Anterior cingulate cortex (tissue), 58 donors: ENCODE measurements around the gene CNTNAP5.
A peak's percentile ranks its signal among the peaks of the same experiment; 100 is the strongest.

Experiments used
- DNase-seq, 58 donors: peaks; one replicate each; lab custom pipeline; 2025; lab: John Stamatoyannopoulos, UW

Gene CNTNAP5

DNA sequence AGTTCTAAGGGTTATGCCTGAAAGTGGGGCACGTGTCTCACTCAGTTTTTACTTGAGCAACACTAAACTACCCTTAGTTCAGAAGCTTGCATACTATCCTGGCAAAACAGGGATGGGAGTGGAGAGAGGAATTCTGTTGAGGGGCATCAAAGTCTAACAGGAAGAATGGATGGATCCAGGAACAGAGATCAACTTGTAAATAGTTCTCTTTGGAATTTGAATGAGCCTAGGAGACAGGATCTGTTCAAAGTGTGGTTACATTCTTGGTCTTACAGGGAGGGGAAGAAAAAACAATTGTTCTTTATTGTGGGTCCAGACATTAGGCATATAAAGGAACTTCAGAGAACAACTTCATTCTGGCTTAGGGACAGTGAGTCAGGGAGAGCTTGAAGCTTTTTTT lies 560.2 kb downstream of the CNTNAP5 start:
- DNase-seq: no peak

DNA sequence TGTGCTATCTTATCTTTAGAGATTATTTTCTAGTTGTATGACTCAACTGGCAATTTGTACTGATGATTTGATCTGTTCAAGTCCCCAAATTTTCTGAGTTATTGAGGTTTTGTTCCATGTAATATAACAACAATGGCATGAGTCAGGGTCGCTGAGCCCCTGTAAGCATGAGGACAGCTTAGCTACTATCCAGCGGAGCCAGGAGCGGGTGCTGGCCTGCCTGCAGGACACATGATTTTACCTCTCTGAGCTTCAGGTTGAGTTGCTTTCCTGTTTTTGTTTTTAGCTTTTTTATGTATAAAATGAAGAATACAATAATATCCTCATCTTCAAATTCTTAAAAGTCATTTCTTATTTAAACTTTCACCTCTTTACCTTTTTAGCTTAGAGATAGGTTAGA lies 561.1 kb downstream of the CNTNAP5 start:
- DNase-seq: no peak

DNA sequence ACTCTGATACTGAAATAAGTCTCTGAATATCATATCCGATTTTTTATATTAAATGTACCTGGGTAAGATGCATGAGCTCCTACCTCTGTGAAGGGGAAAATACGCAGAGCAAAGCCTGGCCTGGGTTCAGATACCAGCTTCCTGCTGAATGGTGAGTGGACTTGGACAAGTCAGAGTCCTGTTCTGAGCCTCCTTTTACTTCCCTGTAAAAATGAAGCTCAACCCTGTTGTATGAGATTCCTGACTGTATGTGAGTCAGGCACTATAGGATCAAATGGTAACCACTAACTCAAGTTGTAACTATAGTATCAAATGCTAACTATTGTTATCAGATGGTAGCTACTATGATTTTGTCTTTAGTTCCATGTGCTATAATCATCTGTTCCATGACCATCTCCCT lies 561.7 kb downstream of the CNTNAP5 start:
- no peak for DNase-seq

DNA sequence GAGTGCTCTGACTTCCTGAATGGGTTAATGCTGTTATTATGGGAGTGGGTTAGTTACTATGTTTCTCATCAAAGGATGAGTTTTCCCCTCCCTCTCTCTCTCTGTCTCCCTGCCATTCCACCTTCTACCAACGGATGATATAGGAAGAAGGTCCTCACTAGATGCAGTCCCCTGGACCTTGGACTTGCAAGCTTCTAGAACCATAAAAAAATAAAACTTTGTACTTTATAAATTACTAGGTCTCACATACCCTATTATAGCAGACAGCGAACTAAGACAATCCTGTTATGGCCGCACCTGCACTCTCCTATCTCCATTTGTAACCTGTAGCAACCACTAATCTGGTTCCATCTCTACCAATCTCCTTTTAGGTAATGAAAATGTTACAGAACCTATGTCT lies 564.9 kb downstream of the CNTNAP5 start:
- DNase-seq: no peak

DNA sequence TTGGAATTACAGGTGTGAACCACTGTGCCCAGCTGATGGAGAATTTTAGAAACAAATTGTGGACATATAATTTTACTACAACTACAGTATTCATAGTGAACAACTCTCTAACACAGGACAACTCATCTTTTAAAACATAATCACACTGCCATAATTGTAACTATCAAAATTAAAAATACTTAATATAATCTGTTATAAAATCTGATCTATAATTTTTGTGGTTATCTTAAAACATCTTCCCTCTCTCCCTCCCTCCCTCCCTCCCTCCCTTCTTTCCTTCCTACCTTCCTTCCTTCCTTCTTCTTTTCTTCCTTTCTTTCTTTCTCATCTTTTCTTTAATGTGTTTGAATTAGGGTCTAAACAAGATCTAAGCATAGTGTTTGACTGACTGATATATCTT lies 577.7 kb downstream of the CNTNAP5 start:
- DNase-seq: no peak

DNA sequence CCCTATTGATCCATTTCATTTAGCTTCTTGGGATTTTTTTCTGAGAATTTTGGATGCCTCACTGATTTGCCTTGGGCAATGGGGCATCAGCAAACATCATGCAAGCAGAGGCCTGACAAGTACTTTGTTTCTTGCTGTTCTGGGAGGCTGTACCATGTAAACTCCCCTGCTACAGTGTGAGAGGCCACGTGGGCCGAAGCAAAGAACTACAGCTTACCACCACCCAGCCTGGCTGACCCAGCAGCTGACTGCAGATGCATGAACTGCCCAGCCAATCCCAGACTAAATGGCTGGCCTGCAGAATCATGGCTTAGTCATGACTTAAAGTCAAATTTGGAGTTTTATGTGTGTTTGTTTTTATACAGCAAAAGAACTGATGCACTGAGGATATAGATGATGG lies 579.9 kb downstream of the CNTNAP5 start:
- DNase-seq: no peak

DNA sequence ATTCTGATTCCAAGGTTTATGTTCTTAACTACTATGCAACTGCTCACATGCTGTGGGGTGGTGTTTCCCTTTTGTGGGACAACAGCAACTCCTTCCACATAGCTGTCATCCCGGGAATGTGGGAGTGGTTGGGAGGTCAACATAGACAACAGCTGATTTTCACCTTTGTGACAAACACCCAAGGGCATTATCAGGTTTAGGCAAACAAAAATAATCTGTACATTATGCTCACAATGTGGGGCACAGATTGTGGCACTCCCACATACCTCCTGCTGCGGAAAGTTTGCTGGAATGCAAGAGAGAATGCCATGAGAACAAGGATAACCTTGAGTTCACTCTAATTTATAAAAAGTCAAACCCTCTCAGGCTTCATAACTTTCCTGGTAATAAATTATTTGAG lies 582.6 kb downstream of the CNTNAP5 start:
- peak in 2 of 58 donors; percentile 1 to 2 for DNase-seq

DNA sequence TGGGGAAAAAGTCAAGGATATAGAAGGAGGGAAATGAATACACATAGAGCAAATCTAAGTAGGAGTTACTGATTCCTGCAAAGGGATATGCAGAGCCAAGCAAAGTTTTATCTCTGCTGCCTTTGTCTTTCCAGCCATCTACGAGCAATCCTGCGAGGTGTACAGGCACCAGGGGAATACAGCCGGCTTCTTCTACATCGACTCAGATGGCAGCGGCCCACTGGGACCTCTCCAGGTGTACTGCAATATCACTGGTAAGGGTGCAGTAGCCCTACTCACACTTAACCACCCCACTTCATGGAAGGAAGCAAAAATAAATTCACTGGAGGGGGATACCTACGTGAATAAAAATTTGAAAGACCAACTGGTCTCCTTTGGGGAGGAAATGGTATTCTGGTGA lies 584.6 kb downstream of the CNTNAP5 start:
- DNase-seq: no peak

DNA sequence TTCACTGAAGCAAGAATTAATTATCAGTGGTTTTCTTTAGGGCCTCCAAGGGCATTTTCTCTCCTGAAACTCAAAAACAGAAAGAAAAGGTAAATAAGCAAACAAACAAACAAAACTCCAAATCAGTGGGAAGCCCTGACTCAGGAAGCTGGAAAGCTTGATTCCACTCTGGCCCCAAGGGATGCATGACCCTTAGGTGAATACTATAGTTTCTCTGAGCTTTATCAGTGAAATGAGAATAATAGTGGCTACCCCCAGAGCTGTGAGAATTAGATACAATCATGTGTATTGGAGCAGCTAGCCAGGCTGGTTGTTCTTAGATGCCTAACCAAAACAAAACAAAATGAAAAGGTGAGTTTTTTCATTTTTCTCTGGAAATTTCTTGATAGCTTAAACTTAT lies 585.1 kb downstream of the CNTNAP5 start:
- no peak for DNase-seq

DNA sequence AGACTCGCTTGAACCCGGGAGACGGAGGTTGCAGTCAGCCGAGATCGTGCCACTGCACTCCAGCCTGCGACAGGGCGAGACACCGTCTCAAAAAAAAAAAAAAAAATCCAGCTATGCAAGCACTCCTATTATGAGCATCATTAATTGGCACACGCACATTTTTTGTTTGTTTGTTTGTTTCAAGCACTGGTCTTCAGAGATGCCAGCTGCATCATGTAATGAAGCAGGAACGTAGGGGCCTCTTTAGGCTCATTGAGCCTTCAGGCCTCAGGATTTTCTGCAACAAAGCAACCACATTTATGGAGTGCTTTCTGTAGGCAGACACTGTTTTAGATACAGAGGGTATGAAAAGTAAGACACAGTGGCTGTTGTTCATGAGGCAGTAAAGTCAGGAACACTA lies 585.8 kb downstream of the CNTNAP5 start:
- DNase-seq: no peak

DNA sequence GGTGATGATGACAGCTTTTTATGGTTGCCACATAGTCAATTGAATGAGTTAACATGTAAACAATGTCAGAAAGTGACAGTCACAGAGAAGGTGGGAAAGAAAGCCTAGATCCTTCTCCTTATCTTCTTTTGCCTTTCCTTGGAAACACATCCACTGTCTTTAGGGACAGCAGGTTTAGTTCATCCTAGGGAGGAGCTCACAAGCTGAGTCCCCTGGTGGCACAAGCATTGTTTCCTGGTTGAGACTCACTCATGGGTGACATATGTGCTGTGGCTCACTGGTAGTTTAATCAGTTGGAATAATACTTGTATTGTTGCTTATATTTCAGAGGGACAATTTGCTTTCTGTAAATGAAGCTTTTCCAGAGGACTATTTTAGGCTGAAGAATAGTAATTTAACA lies 598.5 kb downstream of the CNTNAP5 start:
- no peak for DNase-seq

DNA sequence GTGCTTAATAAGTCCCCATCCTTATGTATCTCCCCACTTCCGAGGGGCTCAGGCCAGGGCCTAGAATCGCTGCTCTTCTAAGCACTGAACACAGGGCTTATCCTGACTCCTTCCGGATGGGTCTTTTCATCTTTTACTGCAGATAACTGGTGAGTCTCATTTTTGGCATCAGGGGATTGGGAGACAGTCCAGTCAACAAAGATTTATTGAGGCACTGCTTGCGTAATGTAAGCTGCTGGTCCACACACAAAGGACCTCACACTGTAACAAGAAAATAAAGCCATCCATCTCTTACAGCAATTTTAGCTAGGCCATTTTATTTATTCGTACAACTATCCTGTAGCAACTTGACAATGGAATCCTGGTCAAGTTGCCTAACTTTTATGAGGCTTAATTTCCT lies 600.5 kb downstream of the CNTNAP5 start:
- no peak for DNase-seq

DNA sequence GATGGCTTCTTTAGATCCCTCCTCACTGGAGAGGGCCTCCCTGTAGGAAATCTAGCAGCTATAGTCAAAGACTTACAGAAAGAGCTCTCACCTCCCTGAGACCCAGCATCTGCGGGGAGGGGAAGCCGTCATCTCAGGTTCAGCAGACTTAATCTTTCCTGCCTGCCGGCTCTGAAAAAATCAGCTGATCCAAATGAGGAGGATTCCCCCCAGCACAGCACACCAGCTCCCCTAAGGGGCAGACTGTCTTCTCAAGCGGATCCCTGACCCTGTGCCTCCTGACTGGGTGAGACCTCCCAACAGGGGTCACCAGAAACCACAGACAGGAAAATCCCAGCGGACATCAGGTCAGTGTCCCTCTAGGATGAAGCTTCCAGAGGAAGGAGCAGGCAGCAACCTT lies 601.9 kb downstream of the CNTNAP5 start:
- DNase-seq: no peak

DNA sequence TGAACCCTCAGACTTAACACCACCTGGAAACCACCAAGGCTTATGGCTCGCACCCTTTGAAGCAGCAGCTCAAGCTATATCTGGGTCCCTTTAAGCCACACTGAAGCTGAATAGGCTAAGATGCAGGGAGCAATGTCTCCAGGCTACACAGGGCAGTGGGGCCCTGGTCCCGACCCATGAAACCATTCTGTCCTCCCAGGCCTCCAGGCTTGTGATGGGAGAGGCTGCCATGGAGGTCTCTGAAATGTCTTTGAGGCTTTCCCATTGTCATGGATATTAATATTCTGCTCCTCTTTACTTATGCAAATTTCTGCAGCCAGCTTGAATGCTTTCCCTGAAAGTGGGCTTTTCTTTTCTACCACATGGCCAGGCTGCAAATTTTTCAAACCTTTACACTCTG lies 608.7 kb downstream of the CNTNAP5 start:
- DNase-seq: no peak

DNA sequence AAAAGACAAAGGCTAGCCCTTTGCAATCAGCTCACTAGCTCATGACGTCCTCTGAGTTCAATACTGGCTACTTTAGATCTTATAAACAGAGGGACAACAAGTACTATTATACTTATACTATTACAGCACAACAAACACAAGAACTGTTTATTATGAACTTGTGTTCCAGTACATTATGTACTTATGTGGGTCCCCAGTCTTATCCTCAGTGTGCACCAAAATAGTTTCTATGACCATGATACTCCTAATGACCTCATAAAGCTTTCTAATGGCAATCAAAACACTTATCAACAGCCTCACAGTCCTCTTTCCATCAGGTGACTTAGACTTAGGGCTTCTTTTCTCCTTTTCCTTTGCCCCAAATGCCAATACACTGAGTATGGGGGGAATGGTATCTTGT lies 614.4 kb downstream of the CNTNAP5 start:
- DNase-seq: no peak

DNA sequence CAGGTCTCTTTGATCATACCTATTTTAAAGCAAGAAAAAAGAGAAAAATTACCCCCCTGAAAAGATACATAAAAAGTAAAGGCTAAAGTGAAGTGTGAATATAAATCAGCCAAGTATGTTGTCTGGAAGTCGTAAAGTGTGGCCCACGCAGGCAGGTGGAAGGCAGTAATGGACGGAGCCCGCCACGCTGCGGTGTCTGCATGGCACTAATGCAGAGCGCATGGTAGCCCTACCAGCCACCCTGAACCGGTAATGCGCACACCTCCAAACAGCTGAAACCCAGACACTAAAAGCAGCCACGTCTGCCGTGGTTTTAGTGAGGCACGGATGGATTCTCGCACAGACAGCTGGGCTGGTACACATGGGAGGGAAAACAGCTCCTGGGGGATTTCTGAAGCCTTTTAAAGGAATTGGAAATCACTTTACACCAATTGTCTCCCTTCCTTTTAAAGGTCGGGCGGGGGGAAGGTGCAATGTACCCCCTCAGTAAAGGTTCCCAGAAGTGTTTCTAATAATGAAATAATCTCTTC lies 615.2 kb downstream of the CNTNAP5 start:
- DNase-seq: no peak

DNA sequence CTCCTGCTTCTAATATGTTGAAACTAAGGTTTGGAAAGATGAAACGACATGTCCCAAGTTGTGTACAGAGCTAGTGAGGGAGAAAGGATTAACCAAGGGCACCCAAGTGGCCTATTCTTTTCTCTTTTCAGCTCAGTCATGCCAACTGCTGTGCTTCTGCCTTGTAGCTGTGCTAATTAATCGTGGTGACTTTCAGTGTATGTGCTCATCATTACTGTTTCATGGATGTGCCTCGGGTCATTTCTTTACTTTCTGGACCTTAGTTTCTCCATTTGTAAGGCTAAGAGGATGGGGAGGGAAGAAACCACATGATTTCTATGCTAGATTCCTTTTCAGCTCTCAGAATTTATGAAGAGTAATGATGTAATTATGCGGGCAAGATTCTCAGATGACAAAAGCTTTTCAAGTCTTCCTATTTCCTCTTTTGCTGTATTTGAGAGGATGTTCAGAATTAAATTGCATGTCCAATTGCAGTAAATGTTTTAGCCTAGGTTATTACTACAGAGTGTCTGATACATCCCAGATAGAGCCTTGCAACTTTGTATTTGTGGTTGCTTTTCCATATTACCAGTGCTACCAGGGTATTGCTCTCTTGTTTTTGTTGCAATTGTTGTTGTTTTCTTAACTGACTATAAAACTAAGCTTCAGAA lies 621.2 kb downstream of the CNTNAP5 start:
- DNase-seq: no peak

DNA sequence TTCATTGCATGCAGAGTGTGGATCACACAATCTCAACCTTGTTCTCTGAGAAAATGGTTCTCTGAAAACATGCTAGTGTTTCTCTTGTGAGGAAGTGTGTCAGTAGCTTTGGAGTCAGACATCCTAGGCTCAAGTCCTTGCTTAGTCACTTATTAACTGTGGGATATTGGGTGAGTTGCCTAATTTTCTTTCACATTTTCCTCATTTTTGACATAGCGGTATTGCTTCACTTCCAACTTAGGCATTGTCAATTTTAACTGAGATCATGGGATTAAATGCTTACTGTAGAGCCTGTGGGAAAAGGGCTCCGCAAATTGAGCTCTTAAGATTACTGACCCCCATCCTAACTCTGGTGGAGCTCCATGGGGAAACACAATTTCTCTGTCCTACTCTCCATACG lies 622.2 kb downstream of the CNTNAP5 start:
- DNase-seq: no peak

DNA sequence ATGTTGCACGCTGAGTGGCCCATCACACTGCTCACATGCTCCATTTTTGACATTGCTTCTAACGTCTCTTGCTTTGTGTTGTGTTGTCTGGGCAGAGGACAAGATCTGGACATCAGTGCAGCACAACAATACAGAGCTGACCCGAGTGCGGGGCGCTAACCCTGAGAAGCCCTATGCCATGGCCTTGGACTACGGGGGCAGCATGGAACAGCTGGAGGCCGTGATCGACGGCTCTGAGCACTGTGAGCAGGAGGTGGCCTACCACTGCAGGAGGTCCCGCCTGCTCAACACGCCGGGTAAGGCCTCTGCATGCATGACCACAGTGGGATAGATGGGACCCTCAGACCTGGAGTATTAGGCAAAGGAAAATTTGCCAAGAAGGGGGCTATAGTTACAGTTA lies 622.6 kb downstream of the CNTNAP5 start:
- no peak for DNase-seq

DNA sequence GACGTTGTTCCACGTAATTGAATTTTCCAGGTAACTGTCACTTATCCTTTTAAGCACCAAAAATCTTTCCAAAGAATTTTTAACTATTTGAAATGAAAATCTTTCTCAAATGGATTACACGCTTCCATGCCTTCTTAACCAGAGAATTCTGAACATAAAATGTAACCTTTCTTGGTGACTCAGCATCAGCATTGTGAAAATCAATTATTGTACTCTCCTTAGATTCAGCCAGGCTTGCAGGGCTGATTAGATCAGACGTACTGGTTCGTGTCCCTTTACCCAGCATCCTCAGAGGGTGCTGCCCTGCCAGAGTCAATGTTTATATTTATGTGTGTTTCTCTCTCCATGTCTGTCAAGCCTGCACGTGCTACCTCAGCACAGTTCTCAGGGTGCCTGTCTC lies 623.9 kb downstream of the CNTNAP5 start:
- DNase-seq: no peak

DNA sequence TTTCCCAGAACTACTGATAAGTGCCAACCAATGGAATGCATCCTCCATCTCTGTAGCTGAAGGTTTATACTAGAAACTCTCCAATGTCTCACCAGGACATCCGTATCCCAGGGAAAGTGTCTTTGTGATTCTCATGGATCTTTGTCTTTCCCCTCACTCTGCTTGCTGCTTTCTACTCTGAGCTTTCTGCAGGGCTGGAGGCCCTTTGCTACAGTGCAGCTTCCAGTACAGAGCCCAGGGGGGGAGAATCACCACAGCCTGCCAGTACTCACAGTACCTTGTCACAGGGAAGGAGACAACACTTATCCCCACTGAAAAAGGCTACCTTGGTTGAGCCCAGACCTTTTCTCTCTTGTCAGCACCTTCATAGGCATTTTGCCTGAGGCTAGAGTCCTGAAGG lies 627.0 kb downstream of the CNTNAP5 start:
- no peak for DNase-seq

DNA sequence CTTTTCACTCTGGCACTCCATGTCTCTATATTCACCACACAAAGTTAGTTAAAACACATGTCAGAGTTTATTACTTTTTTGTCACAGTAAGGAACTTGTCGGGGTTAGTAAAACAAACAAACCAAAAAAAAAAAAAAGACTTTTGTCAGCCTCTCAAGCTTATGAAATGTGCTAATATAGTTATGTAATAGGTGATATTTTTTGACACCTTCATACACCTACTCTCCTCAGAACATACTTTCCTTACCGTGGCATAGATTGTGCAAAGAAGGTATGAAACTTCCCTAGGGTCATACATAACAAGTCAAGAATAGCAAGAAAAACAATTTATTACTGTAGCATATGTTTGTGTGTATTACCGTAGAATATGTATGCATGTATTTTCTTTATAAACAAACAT lies 633.3 kb downstream of the CNTNAP5 start:
- DNase-seq: no peak

DNA sequence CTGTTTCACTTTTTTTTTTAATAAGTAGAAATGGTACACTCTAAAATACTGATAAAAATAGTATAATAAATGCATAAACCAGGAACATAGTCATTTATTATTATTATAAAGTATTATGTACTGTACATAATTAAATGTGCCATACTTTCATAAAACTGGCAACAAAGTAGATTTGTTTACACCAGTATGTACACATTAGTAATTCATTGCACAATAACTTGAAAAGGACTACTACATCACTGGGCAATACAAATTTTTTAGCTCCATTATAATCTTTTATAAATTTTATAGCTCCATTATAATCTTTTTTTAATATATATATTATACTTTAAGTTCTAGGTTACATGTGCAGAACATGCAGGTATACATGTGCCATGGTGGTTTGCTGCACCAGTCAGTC lies 636.5 kb downstream of the CNTNAP5 start:
- no peak for DNase-seq
